GM18508 (cell line): ENCODE data around the gene ROM1.
A peak's percentile ranks its signal among the peaks of the same experiment; 100 is the strongest.
"Not testable (repeated sequence)": the region's sequence is repeated elsewhere in the genome, so short reads cannot be mapped to it uniquely, and the experiment has no call there.

Experiments
- ATAC-seq: cut with Tn5 transposase; IDR thresholded peaks from one replicate; pipeline ENCODE4 v1.9.1; 2021; ENCODE audit warnings: moderate number of reproducible peaks; ENCODE audit not compliant: insufficient read depth, unreplicated experiment

ROM1 gene

DNA sequence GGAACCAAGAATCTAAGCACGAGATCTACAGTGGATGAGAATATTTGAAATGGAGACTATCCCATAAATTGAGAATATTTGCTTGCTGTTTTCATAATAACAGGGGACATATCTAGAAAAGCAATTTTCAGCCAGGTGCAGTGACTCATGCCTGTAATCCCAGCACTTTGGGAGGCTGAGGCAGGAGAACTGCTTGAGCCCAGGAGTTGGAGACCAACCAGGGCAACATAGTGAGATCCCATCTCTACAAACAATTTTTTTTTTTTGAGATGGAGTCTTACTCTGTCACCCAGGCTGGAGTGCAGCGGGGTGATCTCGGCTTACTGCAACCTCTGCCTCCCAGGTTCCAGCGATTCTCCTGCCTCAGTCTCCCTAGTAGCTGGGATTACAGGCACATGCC is 31.3 kb upstream of the ROM1 start:
- ATAC-seq: not testable (repeated sequence)

DNA sequence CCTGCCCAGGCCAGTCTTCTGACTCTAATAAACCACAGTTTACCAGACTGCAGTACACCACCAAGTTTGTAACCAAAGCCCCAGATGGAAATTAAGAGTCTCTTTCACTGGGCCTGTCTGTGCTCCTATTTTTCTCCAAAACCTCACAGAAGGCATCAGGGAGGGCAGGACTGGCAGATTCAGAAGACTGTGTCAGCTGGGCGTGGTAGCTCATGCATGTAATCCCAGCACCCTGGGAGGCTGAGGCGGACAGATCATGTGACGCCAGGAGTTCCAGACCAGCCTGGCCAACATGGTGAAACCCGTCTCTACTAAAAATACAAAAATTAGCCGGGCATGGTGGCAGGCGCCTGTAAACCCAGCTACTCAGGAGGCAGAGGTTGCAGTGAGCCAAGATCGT is 27.7 kb upstream of the ROM1 start:
- ATAC-seq: not testable (repeated sequence)

DNA sequence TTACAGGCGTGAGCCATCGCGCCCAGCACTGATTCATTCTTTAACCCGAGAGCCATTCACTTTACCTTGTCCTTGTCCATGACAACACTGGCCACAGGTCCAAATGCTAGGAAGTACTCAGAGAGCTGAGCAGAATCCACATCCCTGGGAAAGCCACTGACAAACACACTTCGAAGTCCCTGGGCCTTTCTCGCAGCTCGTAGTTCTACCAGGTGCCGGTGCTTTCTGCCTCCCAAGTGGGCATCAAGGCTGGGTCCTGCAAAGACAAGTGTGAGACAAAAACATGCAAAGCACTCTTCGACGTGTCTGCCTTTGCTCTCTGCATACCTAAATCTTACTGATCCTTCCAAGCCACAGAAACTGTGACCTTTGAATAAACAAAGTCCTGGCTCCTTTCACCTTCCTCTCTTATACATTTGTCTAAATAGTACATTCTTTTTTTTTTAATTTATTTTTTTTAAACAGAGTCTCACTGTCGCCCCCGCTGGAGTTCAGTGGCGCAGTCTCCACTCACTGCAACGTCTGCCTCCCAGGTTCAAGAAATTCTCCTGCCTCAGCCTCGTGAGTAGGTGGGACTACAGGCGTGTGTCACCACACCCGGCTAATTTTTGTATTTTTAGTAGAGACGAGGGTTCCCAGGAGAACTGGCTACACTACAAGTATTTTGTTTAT is 24.0 kb upstream of the ROM1 start:
- no peak for ATAC-seq

DNA sequence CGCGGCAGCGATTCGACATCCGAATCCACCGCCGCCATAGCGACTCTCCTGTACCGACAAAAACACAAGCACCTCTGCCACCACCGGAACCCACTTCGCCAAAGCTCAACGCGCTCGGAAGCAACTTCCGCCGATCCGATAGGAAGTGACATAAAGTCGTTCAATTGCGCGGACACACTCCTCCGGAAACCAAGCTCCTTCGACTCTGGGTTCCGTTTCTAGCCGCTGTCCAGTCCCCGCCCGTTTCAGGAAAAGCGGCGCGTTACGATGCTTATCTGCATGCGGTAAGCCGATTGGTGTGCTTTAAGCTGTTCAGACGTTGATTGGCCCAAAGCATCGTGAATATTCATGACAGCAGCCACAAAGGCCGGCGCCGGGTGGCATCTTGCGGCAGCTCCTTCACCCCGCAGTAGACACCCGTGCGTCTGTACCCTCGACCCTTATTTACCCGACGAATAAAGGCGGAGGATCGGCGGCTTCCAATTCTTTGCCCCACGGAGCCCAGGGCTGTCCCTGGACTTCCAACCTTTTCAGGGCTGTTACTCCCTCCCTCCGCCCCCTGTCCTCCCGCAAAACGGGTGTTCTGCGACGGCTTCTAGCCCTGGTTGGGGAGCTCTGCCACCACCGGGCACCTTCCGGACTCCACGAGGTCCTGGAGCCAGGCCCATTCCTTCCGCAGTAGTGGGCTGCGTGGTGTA is 21.5 kb upstream of the ROM1 start, which contains the start of gene TUT1:
Gene TUT1 (minus strand): TSS at position 76 of the 698 bp plus-strand sequence. CDS start 38 bp downstream, at position 38.
- peak; percentile 58 for ATAC-seq

DNA sequence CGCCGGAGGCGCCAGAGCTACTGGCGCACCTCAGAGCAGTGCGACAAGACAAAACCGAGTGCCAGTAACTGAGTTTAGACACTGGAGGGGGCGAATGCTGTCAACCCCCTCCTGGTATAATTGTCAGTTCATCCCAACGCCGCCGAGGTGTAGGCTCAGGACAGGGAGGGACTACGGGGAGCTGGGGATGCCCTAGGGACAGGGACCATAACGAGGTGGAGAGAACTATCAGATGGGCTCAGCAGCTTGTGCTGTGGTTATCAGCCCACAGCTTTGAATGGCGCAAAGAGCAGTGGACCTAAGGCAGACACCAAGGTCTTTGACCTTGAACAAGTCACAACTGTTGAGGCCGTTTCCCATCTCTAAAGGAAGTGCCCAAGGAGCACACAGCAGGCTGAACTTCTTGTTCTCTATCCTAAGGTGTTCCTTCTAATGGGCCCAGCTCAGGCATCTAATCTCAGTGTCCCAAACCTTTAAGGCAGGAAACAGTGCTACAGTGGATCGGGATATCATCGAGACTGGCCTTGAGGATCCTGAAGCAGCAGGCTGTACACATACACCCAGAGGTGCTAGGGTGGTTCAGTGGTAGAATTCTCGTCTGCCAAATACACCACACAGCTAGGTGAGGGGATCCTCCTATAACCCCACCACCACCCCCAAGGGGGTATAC is 20.8 kb upstream of the ROM1 start:
- no peak for ATAC-seq

DNA sequence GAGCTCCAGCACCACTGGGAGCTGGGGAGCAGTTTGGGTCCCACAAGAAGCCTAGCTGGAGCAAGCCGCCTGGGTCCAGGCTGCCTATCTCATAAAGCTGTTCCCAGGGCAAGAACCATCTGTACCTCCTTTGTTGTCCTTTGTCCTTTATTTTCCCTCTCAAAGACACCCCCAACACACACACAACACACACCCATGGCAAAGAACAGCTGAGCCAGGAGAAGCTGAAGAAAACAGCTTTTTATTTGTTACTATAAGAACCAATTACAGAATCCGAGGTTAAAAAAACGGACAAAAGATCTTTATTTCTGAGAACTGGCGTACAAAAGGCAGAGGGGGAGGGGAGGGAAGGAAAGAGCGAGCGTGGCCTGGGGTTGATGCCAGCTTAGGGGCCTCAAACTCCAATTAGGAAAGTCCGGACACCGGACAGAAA is 20.1 kb upstream of the ROM1 start:
- ATAC-seq: no peak

DNA sequence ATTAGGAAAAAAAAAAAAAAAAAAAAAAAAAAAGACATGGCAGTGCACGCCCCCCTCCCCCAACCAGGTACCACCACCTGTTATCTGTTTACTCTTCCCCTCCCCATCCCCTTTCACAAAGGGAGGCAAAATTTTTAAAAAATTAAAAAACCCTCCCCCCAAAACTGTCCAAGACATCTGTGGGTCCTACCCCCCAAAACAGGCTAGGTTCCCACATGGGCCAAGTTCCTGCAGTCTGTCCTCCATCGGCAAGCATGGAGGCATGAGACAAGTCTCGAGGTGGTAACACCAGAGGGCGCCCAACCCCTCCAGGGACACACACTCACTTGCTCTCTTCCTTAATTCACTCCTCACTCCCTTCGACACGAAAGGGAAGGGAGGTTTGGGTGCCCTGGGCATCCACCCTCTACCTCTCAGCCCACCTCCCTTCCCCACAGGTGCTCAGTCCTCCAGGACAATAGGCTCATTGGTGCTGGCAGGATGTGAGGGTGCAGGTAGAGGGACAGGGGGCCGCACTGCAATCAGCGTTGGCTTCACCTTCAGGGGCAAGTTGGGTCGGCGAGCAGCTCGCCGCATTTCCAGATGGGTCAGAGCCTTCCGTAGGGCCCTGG is 19.5 kb upstream of the ROM1 start:
- no peak for ATAC-seq

DNA sequence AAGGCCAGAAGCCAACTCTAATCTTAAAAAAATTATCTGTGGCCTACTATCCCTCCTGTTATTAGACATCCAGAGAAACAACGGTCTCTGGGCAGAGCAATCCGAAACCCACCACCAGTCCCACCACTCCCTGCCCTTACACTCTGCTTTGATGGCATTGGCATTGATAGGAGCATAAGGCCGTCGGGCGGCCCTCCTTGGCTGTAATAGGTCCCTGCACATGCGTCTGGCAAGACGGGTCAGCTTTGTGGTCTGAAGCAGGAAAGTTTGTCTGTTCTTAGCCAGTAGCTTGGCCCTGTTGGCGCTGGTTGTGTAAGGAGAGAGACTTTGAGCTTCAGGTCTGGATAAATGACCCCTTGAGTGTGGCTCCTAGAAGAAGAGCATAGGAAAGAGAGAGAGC is 17.9 kb upstream of the ROM1 start:
- ATAC-seq: no peak

DNA sequence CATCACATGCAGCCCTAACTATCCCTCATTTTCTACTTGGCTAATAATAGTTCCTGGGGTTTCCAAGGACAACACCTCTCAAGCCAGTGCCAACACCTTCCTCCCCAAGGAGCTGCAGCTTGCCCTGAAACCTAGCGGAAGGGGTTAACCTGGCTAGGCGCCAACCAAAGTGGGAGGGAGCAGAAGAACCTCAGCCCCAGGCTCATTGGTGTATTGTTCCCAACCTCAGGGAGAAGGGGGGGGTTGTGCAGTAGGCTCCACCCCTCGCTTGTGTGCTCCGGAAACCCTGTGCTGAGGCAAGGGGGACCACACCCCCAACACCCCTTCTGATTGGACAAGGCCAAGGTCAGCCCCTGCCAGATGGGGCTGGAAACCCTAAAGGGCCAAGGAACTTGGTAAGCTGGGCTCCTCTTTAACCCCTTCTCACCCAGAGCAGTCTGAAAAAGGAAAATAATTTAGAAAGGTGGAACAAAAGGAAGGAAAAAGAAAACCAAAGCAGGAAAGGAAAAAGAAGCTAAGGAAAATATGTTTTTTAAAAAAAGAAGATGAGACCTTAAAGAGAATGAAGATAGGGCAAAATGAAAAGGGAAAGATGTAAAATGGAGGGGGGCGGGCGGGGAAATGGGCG is 13.9 kb upstream of the ROM1 start:
- no peak for ATAC-seq

DNA sequence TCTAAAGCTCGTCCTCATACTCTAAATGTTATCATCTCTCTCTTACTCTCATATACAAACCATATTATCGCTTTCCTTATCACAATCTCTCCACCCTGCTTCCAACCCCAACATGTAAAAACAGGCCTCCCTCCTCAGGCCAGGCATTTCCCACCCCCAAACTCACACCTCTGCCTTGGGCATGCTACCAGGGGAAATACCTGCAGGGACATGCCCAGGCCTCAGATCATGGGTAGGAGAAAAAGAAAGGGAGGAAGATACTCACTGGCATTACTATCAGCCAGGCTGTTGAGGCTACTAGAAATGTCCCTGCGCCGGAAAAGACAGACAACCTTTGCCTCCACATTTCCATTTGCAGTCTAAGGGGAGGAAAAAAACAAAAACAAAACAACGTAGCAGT is 13.2 kb upstream of the ROM1 start:
- no peak for ATAC-seq

DNA sequence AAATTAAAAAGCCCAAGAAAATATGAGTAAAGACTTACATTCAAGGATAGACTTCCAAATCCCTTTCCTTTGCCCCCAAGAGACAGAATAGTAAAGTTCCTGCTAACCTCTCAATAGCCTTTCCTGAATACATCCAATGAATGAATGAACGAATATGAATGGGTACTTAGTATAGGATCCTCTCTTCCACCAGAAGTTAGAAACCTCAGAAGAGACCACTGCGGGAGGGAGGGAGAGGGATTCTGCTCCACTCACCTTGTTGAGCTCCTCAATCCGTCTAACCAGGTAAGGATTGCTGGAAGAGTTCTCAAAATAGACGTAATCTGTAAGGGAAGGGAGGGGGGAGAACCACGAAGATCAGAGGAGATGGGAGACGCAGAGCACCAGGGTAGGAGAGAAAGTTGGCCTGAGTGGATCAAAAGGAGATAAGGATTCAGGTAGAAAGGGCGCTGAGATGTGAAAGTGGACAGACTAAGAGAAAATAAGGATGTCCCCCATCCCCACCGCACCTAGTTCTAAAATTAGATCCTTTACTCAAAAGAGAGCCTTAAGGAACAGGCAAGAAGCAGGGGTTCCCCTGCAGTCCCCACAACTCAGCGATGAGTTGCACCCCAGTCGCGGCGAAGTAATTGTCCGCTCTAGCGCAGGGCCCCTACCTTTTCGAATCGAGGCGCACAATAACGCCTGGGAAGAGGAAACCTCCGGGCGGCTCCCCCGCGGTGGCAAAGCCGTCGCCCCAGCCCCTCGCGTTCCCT is 12.5 kb upstream of the ROM1 start:
- ATAC-seq: no peak

DNA sequence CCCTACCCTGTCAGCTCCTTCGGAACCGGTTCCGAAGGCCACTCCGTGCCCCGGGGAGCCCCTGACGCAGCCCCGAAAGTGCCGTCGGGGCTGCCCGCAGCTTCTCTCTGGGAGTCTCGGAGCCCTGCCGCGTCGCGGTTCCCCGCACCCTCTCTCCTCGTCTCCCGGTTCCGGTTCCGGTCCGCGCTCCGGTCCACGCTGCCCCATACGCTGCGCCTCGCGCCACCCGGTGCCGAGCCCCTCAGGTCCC is 12.0 kb upstream of the ROM1 start:
- ATAC-seq: no peak

DNA sequence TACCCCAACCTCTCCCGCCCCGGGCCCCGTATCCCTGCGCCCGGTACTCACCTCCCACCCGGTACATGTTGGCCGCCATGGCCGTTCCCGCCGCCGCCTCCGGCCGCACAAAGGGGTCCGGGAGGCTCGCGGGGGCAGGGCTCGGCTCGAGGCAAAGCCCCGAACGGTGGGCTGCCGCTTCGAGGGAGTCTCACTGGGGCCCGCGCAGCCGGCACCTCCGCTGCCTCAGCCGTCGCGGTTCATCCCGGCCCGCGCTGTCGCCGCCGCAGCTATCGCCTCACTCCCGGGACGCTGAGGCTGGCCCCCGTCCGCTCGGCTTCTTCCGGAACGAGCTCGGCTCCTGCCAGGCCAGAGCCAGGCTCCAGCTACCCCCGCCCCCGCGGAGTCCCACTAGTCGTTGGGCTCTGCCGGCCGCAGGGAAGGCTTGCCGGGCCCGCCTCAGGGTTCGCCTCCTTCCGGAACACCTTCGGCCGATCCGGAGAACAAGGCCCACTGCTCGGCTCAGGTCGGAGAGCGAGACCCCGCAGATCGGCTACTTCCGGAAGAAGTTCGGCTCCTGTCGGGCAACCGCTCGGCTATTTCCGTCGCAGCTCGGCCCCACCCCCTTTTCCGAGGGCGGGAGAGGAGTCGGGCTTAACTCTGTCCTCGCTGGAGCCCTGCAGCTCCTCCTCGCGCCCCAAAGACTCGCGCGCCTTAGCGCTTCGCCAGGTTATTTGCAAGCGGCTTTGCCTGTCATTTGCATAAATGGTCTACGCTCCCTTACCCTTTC is 11.5 kb upstream of the ROM1 start, which contains the start of gene MTA2:
Gene MTA2 (minus strand): TSS at position 494 of the 769 bp plus-strand sequence. CDS start 415 bp downstream, at position 79.
- ATAC-seq: peak; percentile 48

DNA sequence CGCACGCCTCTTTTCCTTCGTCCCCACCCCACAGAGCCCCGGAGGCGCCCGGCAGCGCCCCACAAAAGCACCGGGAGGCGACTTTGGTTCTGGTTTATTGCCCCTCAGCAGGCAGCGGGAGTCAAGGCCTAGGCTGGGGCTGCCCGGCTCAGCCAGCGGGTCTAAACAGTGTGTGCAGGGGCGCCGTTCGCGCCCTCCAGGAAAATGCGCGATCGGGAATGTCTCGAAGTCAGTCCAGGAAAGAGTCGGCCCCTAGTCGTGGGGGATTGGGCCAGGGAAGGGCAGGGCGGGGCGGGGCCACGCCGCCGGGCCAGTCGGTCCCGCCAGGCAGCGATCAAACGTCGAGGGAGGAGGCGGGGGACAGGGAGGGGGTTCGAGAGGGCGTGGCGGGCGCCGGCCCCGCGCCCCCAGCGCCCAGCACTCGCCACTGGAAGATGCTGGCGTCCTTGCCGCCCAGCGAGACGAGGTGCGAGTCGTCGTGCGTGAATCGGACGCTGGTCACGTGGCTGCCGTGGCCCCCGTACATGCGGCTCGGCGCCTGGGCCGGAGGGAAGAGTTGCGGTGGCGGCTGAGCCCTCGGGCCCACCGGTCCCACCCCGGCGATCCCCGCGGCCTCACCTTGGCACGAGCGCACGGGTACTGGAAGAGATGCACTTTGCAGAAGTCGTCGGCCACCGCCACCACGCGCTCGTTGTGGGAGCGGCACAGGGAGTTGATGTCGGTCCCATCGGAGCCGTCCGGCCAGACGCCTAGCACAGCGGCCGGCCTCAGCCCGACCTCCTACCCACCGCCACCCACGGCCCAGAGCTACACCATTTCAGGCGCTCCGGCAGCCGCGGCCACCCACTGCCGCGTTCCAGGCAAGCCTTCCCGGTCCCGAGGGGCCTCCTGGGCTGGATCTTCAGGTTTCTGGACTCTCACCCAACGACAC is 10.7 kb upstream of the ROM1 start:
- no peak for ATAC-seq

DNA sequence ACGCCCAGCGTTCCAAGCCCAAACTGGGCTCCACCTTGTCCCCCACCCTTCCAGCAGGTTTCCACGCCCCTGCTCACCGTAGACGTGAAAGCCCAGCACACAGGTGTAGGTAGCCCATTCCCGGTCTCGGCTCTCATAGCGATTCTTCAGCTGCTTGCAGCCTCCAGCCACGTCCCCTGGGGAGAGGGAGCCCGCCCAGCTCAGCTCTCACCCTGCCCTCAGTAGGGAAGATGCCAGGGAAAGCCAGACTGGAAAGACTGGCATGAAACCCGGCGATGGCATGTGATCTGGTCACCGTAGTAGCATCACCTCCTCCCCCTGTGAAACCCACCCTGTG is 10.0 kb upstream of the ROM1 start:
- no peak for ATAC-seq

DNA sequence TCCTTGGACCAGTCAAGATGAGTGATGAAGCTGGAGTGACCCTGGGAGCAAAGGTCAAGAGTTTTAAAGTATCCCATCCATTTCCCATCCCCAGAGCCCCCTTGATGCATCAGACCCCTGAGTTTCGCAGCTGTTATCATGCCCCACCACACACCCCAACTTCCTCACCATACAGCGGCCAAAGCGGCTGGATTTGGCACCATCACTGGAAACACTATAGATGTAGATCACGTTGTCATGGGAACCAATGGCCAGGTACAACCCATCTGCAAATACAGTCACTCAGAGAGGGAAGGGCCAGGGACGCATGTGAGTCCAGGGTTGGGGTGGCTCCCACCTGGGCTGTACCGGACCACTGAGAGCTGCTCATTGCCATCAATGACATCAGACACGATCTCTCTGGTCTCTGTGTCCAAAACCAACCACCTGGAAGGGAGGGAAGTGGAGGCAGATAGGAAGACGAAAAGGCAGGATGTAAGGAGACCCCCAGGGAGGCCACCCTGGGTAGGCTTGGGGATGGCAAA is 9.2 kb upstream of the ROM1 start:
- ATAC-seq: no peak

DNA sequence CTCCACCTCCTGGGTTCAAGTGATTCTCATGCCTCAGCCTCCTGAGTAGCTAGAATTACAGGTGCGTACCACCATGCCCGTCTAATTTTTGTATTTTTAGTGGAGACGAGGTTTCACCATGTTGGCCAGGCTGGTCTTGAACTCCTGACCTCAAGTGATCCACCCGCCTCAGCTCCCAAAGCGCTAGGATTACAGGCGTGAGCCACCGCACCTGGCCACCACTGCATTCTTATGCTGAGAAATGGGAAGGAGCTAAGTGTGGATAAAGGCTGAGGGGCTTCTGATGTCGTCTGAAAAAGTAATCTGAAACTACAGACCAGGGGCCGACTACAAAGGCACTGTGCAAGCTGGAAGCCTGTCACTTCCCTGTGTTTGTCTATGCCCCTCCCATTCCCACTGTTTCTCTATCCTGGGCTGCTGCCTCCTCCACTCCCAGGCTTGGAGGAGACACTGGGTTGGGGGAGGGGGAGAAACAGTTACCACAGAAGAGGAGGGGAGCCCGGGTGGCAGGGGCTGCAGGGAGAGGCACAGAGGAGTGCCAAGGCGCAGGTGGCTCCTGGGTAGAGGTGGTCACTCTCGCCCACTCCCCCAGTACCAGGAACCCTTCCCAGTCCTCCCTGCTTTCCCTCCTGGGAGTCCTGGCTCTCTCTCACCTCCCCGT is 8.5 kb upstream of the ROM1 start:
- no peak for ATAC-seq

DNA sequence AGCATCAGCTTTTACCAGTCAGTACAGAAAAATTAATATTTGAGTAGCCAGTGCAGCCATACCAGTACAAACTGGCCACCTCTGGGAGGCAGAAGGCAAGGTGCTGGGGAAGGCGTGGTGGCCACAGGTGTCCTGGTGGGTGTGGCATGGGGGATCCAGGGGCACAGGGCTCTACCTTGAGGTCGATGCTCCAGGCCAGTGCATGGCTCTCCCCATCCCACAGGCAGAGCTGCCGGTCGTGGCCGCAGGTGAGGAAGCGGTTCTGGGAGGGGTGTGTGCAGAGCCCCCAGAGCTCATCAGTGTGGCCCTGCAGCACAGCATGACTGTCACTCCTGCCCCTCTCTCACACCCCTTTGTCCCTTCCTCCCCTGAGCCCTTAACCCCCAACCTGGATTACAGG is 7.6 kb upstream of the ROM1 start:
- no peak for ATAC-seq
